GM06990 (cell line): Measurements from ENCODE around the gene CCDC27.

Source experiments
- DNase-seq: peaks from one replicate; pipeline ENCODE4 v3.0.0-alpha.2; 2011; ENCODE audit not compliant: insufficient read length; ENCODE audit errors: extremely low read depth
- H3K27me3 ChIP-seq: replicated peaks from 2 replicates; pipeline ENCODE4 v1.6.0; 2011; ENCODE audit warnings: low read length; ENCODE audit not compliant: control insufficient read depth, insufficient read depth
- H3K36me3 ChIP-seq: 2 replicates; pipeline ENCODE4 v1.5.1; 2011; ENCODE audit warnings: low read length; ENCODE audit not compliant: control insufficient read depth, insufficient read depth
- H3K4me3 ChIP-seq: replicated peaks from 2 replicates; pipeline ENCODE4 v1.5.1; 2011; ENCODE audit warnings: low read depth, mild to moderate bottlenecking, control low read depth, low read length
- TF ChIP-seq, protein P1 (sequence below): IDR thresholded peaks from 2 replicates; pipeline ENCODE4 v1.5.1; 2011; ENCODE audit warnings: low read length, control low read depth, mild to moderate bottlenecking, inconsistent platforms; ENCODE audit not compliant: insufficient read depth, poor library complexity, severe bottlenecking

CCDC27 gene

DNA sequence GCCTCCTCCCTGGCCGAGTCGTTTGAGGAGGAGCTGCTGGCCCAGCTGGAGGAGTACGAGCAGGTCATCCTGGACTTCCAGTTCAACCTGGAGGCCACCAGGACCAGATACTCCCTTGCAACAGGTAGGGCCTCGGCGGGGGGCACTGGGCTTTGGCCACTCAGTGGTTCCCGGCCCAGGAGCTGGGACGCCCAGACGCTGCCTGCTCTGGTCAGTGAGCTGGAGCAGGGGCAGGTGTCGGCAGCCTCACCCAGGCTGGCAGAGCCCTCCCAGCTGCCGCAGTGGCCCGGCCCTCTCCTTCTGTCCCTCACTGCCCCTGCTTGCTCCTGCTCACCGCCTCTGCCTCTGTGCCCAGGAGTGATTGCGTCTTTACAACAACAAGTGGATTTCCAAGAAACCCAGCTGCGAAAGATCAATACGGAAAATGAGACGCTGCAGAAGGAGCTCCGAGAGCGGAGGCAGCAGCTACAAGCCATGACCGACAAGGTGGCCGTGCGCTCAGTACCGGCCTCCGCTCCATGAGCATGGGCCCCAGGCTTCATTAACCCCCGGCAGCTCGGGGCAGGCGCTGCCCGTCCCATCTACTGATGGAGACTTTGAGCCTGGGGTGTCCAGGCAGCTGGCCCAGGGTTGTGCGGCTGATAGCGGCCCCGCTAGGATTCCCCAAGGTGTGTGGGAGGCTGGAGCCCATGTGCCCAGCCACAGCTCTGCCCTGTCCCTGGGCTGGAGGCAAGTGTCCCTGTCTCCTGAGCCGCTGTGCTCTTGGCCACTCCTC lies 11.3 kb downstream of the CCDC27 start:
- H3K4me3 ChIP-seq = no peak overlapping the region
- TF ChIP-seq, protein P1, sequence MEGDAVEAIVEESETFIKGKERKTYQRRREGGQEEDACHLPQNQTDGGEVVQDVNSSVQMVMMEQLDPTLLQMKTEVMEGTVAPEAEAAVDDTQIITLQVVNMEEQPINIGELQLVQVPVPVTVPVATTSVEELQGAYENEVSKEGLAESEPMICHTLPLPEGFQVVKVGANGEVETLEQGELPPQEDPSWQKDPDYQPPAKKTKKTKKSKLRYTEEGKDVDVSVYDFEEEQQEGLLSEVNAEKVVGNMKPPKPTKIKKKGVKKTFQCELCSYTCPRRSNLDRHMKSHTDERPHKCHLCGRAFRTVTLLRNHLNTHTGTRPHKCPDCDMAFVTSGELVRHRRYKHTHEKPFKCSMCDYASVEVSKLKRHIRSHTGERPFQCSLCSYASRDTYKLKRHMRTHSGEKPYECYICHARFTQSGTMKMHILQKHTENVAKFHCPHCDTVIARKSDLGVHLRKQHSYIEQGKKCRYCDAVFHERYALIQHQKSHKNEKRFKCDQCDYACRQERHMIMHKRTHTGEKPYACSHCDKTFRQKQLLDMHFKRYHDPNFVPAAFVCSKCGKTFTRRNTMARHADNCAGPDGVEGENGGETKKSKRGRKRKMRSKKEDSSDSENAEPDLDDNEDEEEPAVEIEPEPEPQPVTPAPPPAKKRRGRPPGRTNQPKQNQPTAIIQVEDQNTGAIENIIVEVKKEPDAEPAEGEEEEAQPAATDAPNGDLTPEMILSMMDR = no peak
- no peaks in the 10 kb centered on the region for H3K36me3 ChIP-seq
- DNase-seq = no peak
- H3K27me3 ChIP-seq = no peaks in the 10 kb centered on the region; the same call in 1 of the 2 replicates

DNA sequence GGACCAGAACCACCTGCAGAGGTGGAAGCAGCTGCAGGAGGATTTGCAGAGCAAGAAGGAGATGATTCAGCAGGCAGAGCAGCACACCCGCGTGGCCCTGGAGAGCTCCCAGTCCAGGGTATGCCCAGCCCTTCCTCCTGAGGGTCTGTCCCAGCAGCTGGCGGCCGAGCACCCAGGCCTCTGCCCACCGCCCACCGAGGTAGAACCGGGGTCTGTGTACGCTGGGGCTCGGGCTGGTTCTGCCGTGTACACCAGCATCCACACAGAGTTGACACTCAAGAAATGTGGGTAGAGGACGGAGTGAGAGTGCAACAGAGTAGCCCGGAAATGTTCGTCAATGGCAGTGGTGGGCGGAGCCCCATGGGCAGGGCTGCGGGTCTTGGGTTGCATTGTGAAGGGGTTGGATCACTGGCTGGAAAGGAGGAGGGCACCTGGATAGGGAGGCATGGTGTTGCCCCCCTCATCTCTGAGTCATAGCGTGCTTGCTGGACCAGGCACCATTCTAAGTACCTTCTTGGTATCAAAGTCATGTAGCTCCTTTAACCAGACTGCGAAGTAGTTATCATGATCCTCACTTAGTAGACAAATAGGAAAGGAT lies 15.2 kb downstream of the CCDC27 start:
- H3K4me3 ChIP-seq = no peak overlapping the region
- no peak for DNase-seq
- H3K36me3 ChIP-seq = no peaks in the 10 kb centered on the region
- H3K27me3 ChIP-seq = no peaks in the 10 kb centered on the region; the same call in 1 of the 2 replicates
- TF ChIP-seq, protein P1 = no peak

DNA sequence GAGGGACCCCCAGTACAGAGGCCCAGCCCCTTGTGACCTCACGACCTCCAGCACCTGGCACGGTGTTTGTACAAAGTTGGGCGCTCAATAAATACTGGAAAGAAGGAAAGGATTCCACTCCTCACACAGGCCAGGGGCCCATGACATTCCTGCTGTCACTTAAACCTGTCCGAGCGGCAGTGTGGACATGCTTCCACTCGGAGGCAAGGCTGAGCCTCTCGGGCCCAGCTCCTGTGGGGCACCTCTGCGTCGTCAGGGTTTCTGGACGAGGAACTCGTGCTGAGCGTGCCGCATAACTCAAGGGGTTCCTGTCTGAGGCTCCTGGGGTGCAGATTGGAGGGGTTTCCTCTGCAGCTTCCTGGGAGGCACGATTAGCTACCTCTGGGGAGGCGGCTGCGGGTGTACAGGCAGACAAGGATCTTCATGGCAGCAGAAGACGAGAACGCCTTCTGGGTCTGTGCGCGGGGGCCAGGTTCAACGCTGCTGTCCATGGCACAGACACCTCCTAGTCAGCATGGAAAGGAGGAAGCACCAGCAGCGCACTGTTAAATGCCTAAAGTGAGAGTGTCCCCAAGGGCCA lies 16.7 kb downstream of the CCDC27 start:
- no peak overlapping the region for H3K4me3 ChIP-seq
- TF ChIP-seq, protein P1 = no peak
- no peaks in the 10 kb centered on the region for H3K36me3 ChIP-seq
- H3K27me3 ChIP-seq = no peaks in the 10 kb centered on the region; the same call in 1 of the 2 replicates
- no peak for DNase-seq

DNA sequence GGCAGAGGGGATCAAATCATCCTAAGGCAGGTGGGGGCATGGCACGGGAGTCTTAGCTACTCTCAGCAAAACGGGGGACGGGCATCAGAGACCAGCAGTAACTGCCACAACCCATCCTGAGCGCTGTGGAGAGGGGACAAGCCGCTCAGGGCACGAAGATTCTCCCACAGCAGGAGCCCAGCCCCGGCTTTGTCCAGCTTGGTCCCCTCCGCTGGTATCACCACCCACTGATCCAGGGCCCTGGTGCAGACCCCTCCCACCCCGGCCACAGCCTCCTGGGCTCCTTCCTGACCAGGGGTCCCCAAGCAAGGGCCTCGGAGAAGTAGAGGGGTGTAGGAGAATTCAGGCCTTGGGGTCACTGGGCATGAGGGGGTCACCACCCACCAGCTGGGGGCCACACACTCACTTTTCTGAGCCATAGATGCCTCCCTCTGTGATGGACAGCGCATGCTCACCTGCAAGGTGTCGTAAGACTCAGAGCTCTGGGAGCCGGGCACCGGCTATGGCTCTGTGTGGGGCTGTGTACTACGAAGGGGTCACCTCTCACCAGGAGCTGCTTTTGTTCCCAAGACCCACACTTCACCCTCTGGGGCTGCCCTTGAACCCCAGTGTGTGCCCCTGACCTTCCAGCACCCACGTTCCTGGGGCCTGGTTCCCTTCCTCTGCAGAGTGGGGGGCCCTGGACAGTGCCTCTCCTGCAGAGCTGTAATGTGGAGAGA lies 18.0 kb downstream of the CCDC27 start:
- Histone ChIP-seq H3K27me3 (no peaks in the 10 kb centered on the region; the same call in 1 of the 2 replicates), H3K36me3 (no peaks in the 10 kb centered on the region), H3K4me3 (no peak overlapping the region)
- DNase-seq = no peak
- TF ChIP-seq, protein P1 = no peak

DNA sequence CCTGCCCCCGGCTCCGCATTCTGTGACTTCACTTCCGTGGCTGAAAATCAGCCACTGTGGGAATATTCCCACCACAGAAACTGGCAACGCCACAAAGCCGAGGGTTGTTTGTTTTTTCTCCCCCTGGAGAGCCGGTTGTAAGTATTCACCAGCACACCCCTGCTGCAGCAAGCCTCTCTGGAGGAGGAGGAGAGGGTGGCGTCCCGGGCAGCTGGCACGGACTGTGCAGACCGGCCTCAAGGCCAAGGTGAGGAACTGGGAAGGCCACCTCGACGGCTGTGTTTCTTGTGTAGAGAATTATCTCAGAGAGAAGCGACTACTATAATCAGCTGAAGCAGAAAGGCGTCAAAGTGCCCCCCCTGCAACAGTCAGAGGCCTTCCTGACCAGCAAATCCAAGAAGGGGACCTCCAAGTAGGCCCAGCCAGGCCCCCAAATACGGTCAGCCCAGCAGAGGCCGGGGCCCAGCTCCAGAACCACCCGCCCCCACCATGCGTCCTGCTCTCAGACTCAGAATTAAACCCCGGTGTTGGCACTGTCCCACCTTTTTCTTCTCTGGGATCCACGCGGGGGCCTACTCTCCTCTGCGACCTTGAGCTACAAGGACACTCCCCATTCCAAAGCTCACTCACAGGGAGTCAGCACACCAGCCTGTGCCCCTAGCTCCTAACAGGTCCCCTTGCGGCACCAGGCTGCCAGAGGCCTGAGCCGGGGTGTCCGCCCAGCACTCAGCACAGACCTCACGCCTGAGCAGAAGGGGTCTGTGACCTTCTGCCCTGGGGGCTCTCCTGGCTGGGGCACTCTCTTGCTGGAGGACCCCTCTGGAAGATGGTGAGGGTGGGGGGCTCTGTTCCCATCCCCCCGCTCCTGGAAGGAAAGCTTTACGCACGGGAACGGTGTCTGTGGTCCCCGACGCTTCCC lies 19.1 kb downstream of the CCDC27 start:
- TF ChIP-seq, protein P1 = no peak
- no peaks in the 10 kb centered on the region; the same call in 1 of the 2 replicates for H3K27me3 ChIP-seq
- H3K4me3 ChIP-seq = peak overlapping the region; percentile 57
- H3K36me3 ChIP-seq = no peaks in the 10 kb centered on the region
- DNase-seq = no peak
